A549 (cell line): Measurements from ENCODE around the gene AIP. TPM values are rescaled to one million over a fixed set of nuclear protein-coding genes. Genes with fewer than 3 reads are reported as not detected.

Source experiments
- ATAC-seq, 2 experiments: fragments of 200-7000 bp in 1 of 2; fragments of >200 bp in 1 of 2; cut with Nextera tagmentation in 1 of 2; cut with Tn5 transposase in 1 of 2; 3 replicates each; pipeline versions ENCODE4 v1.8.0 to v1.9.1; 2018 to 2020; ENCODE audit warnings: mild to moderate bottlenecking in 1 of 2, moderate library complexity in 1 of 2
- CTCF ChIA-PET: fragments of 300-600 bp; sonication (Branson Sonifier 250); formaldehyde crosslinking; extraction: SDS; loops from one replicate; lab custom pipeline; 2021; ENCODE audit warnings: antibody characterized with exemption, inconsistent platforms; lab: Yijun Ruan, JAX
- POLR2A ChIA-PET: fragments of 350-600 bp; formaldehyde crosslinking; extraction: SDS; loops from one replicate; lab custom pipeline; 2021; ENCODE audit warnings: antibody characterized with exemption, inconsistent platforms; lab: Yijun Ruan, JAX
- DNase-seq, 2 experiments: peaks; one replicate each; pipeline versions ENCODE4 v3.0.0 to v3.0.0-alpha.2; 2011 to 2016; ENCODE audit warnings: low read depth in 1 of 2, low spot score in 1 of 2
- FAIRE-seq: peaks from 2 replicates; lab custom pipeline; 2011; peaks lifted over from hg19 to GRCh38; lab: Jason Lieb, UNC
- H3K27ac ChIP-seq, 2 experiments: fragments of >200 bp; sonication (Bioruptor Twin); formaldehyde crosslinking; 3 replicates each; pipeline ENCODE4 v1.5.1; 2016 to 2017
- H3K4me1 ChIP-seq: fragments of >200 bp; sonication (Bioruptor Twin); formaldehyde crosslinking; 3 replicates; pipeline ENCODE4 v1.6.1; 2016
- H3K4me2 ChIP-seq: fragments of >200 bp; sonication (Bioruptor Twin); formaldehyde crosslinking; 3 replicates; pipeline ENCODE4 v1.6.1; 2016
- H3K4me3 ChIP-seq: fragments of >200 bp; sonication (Bioruptor Twin); formaldehyde crosslinking; 3 replicates; pipeline ENCODE4 v1.5.1; 2016
- H3K9me3 ChIP-seq: fragments of >200 bp; sonication (Bioruptor Twin); formaldehyde crosslinking; 3 replicates; pipeline ENCODE4 v1.6.1; 2016
- ATOH8 ChIP-seq: fragments of 250-450 bp; sonication (Bioruptor Pico); IDR thresholded peaks from 2 replicates; pipeline ENCODE4 v1.5.0; 2020; ENCODE audit warnings: low read depth, mild to moderate bottlenecking, moderate library complexity
- CBX8 ChIP-seq: fragments of 200-600 bp; sonication (generic); IDR thresholded peaks from 2 replicates; pipeline ENCODE4 v1.6.1; 2016
- CEBPB ChIP-seq, 2 experiments: fragments of >200 bp in 1 of 2; sonication (Bioruptor Twin) in 1 of 2; formaldehyde crosslinking in 1 of 2; IDR thresholded peaks; 2 replicates each; pipeline ENCODE4 v1.6.1; 2012 to 2016
- CHD2 ChIP-seq: fragments of 150-350 bp; IDR thresholded peaks from 2 replicates; pipeline ENCODE4 v1.6.1; 2014; ENCODE audit warnings: low read length; ENCODE audit not compliant: partially characterized antibody
- E2F6 ChIP-seq: IDR thresholded peaks from 2 replicates; pipeline ENCODE4 v1.6.1; 2012; ENCODE audit warnings: low read depth, borderline replicate concordance
- EP300 ChIP-seq, 2 experiments: fragments of >200 bp; sonication (Bioruptor Twin); formaldehyde crosslinking; IDR thresholded peaks; 2 replicates in 1 of 2; 3 replicates in 1 of 2; pipeline ENCODE4 v1.6.1; 2016 to 2017
- GATA3 ChIP-seq: IDR thresholded peaks from 2 replicates; pipeline ENCODE4 v1.6.1; 2012; ENCODE audit warnings: borderline replicate concordance
- KDM5A ChIP-seq: fragments of 200-600 bp; sonication (generic); IDR thresholded peaks from 2 replicates; pipeline ENCODE4 v1.6.1; 2016; ENCODE audit warnings: antibody characterized with exemption, mild to moderate bottlenecking
- MAZ ChIP-seq: fragments of 150-350 bp; IDR thresholded peaks from 2 replicates; pipeline ENCODE4 v1.6.1; 2014; ENCODE audit warnings: antibody characterized with exemption, low read depth, low read length, borderline replicate concordance
- NFE2L2 ChIP-seq: fragments of 150-350 bp; conservative IDR thresholded peaks from 2 replicates; pipeline ENCODE4 v1.6.1; 2014; ENCODE audit warnings: low read length
- PBX3 ChIP-seq: IDR thresholded peaks from 2 replicates; pipeline ENCODE4 v1.6.1; 2012
- PHF8 ChIP-seq: fragments of 200-600 bp; sonication (generic); IDR thresholded peaks from 2 replicates; pipeline ENCODE4 v1.6.1; 2016; ENCODE audit warnings: low read depth, mild to moderate bottlenecking, antibody characterized with exemption, moderate library complexity, borderline replicate concordance
- RCOR1 ChIP-seq: fragments of 150-350 bp; IDR thresholded peaks from 2 replicates; pipeline ENCODE4 v1.6.1; 2014; ENCODE audit warnings: antibody characterized with exemption, low read length, low read depth
- REST ChIP-seq: fragments of 200-600 bp; sonication (generic); IDR thresholded peaks from 2 replicates; pipeline ENCODE4 v1.6.1; 2016; ENCODE audit warnings: antibody characterized with exemption, mild to moderate bottlenecking, moderate library complexity
- RNF2 ChIP-seq: fragments of 200-600 bp; sonication (generic); IDR thresholded peaks from 2 replicates; pipeline ENCODE4 v1.6.1; 2016; ENCODE audit warnings: low read depth, mild to moderate bottlenecking, antibody characterized with exemption, moderate library complexity, borderline replicate concordance
- SMC3 ChIP-seq: fragments of >200 bp; sonication (Bioruptor Twin); formaldehyde crosslinking; IDR thresholded peaks from 3 replicates; pipeline ENCODE4 v1.6.1; 2018; ENCODE audit warnings: inconsistent platforms
- WGBS: methylation state at CpG from one replicate; pipeline ENCODE4 v1.1.6; 2017; ENCODE audit errors: missing lambda C conversion rate; 5-methylcytosine and 5-hydroxymethylcytosine counted together
- polyA plus RNA-seq, 4 experiments: library from polyadenylated mRNA; depleted of rRNA in 3 of 4; stranded (reverse); fragments of >200 nt; fragmentation: RNase III in 1 of 4; extraction: RNeasy Plus Mini Kit Qiagen cat#74134 plus additional on column Dnase treatment in 1 of 4; gene quantifications; 2 replicates in 3 of 4; 3 replicates in 1 of 4; pipeline ENCODE4 v1.2.3, GENCODE V29; 2011 to 2017

Gene AIP
- polyA plus RNA-seq, 2 of the 4 experiments (the other 2 are of a cell fraction) = 50.8 to 68.8 TPM

- no peak for FAIRE-seq
- Histone ChIP-seq H3K4me1 (no peaks in the 10 kb centered on the region), H3K27ac (no peak within 1 kb of the TSS), H3K9me3 (no peaks in the 10 kb centered on the region), H3K4me3 (no peak within 1 kb of the TSS), H3K4me2 (no peak within 1 kb of the TSS)
- no peak for ATAC-seq
- ChIA-PET CTCF (interaction anchor here (0.9 to 2.5 kb wide), 9 partner anchors 8 to 69 kb away, joined by 3 to 12 read pairs (median 4); partner anchors contain the start of genes PPP1CA, PTPRCAP and TMEM134), POLR2A (no interaction called here)
- TF ChIP-seq GATA3 = no peak
- no peak for TF ChIP-seq REST
- TF ChIP-seq NFE2L2 = no peak
- no peak for TF ChIP-seq MAZ
- TF ChIP-seq PBX3 = no peak
- TF ChIP-seq RCOR1 = no peak
- 91% methylated on average over 20 of the region's 33 CpGs for WGBS
- no peak for DNase-seq
Observed at GRCh38 chr11:67452141-67452952, 30.5 kb upstream of the AIP start, which contains the start of gene GPR152. Gene GPR152 (minus strand): TSS chr11:67452729. CDS start chr11:67452724, 5 bp downstream.

GRCh38 chr11:67453816-67454732, 28.8 kb upstream of the AIP start:
- TF ChIP-seq CBX8 (no peak), RCOR1 (no peak)
- TF ChIP-seq, all 56 proteins: peak for 0
- Histone ChIP-seq H3K27ac (no peak overlapping the region), H3K4me1 (no peaks in the 10 kb centered on the region), H3K4me2 (no peak overlapping the region), H3K9me3 (no peaks in the 10 kb centered on the region), H3K4me3 (no peak overlapping the region)
- ChIA-PET CTCF (interaction anchor here (2.1 kb wide), 1 partner anchor 14 kb away, joined by 5 read pairs; no protein-coding TSS in a partner anchor), POLR2A (no interaction called here)
- no peak for FAIRE-seq
- no peak for ATAC-seq
- DNase-seq = no peak
- 80% methylated on average over 18 of the region's 21 CpGs for WGBS

- CTCF ChIA-PET = interaction anchor here (2.1 kb wide), 1 partner anchor 13 kb away, joined by 5 read pairs; no protein-coding TSS in a partner anchor
- FAIRE-seq = no peak
Observed at GRCh38 chr11:67455054-67455453, 27.8 kb upstream of the AIP start, which contains the start of gene CABP4. Gene CABP4 (plus strand): TSS chr11:67455354. CDS start chr11:67455424, 70 bp downstream.

More at GRCh38 chr11:67455054-67455453, 27.8 kb upstream of the AIP start, which contains the start of gene CABP4:
- Histone ChIP-seq H3K27ac (no peak within 1 kb of the TSS), H3K9me3 (no peaks in the 10 kb centered on the region), H3K4me3 (no peak within 1 kb of the TSS), H3K4me1 (no peaks in the 10 kb centered on the region), H3K4me2 (no peak within 1 kb of the TSS)
- DNase-seq (no peak), ATAC-seq (no peak)
- POLR2A ChIA-PET = no interaction called here
- 81% methylated on average over 2 of the region's 3 CpGs for WGBS
- no peak for TF ChIP-seq ATOH8
- no peak for TF ChIP-seq E2F6
- no peak for TF ChIP-seq CEBPB (IDR thresholded peaks at IDR 0.05)
- TF ChIP-seq KDM5A = no peak
- TF ChIP-seq MAZ = no peak
- no peak for TF ChIP-seq EP300 (IDR thresholded peaks at IDR 0.05)
- TF ChIP-seq CHD2 = no peak
- no peak for TF ChIP-seq SMC3
- no peak for TF ChIP-seq PHF8
- no peak for TF ChIP-seq RNF2
- no peak for TF ChIP-seq RCOR1
